ENCODE measurements around the gene SORD.
"Not testable (repeated sequence)": the region's sequence is repeated elsewhere in the genome, so short reads cannot be mapped to it uniquely, and the experiment has no call there.

- TF ChIP-seq CTCF (conservative IDR thresholded peaks at IDR 0.05); ZFX (IDR thresholded peaks at IDR 0.05): not testable (repeated sequence)
Observed at GRCh38 chr15:45025627-45026026, 2.6 kb downstream of the SORD start.
